Astrocyte of the spinal cord (primary cell): ENCODE data around the gene RECQL.

Experiments
- DNase-seq: peaks from one replicate; pipeline ENCODE4 v3.0.0; 2011; ENCODE audit warnings: low read depth, low spot score
- H3K4me3 ChIP-seq: 2 replicates; pipeline ENCODE4 v1.5.1; 2011; ENCODE audit warnings: low read depth, mild to moderate bottlenecking, low read length, moderate library complexity
- CTCF ChIP-seq: IDR thresholded peaks from 2 replicates; pipeline ENCODE4 v1.5.1; 2012; ENCODE audit warnings: low read depth, mild to moderate bottlenecking, low read length, inconsistent platforms
- in situ Hi-C: cut with HindIII; loops from 2 replicates; pipeline ENCODE4 v1.10.0; 2017; ENCODE audit warnings: low sequenced_read_pairs

The RECQL gene, protein sequence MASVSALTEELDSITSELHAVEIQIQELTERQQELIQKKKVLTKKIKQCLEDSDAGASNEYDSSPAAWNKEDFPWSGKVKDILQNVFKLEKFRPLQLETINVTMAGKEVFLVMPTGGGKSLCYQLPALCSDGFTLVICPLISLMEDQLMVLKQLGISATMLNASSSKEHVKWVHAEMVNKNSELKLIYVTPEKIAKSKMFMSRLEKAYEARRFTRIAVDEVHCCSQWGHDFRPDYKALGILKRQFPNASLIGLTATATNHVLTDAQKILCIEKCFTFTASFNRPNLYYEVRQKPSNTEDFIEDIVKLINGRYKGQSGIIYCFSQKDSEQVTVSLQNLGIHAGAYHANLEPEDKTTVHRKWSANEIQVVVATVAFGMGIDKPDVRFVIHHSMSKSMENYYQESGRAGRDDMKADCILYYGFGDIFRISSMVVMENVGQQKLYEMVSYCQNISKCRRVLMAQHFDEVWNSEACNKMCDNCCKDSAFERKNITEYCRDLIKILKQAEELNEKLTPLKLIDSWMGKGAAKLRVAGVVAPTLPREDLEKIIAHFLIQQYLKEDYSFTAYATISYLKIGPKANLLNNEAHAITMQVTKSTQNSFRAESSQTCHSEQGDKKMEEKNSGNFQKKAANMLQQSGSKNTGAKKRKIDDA

GRCh38 chr12:21501258-21502163 is at the start of gene RECQL, which contains the start of gene GOLT1B:
TSS of gene RECQL (minus strand) at chr12:21501635. CDS start at chr12:21499570, 2,065 bp downstream.
TSS of gene GOLT1B (plus strand) at chr12:21501789. CDS start at chr12:21501924, 135 bp downstream.
- DNase-seq, result peak; percentile 98
- no peak for TF ChIP-seq CTCF
- in situ Hi-C loops, result no loop called here

GRCh38 chr12:21547437-21547836 is 46.0 kb upstream of the RECQL start:
- TF ChIP-seq CTCF, result no peak
- DNase-seq, result no peak
- H3K4me3 ChIP-seq, result no peak overlapping the region
- in situ Hi-C loops, result no loop called here

More at GRCh38 chr12:21501258-21502163, at the start of gene RECQL, which contains the start of gene GOLT1B:
- H3K4me3 ChIP-seq, result peak within 1 kb of the TSS; percentile 80

GRCh38 chr12:21546716-21547115 is 45.3 kb upstream of the RECQL start:
- DNase-seq, result no peak
- no peak for TF ChIP-seq CTCF
- no peak overlapping the region for H3K4me3 ChIP-seq
- in situ Hi-C loops, result no loop called here

GRCh38 chr12:21545557-21545956 is 44.1 kb upstream of the RECQL start:
- TF ChIP-seq CTCF, result no peak
- DNase-seq, result no peak
- H3K4me3 ChIP-seq, result no peak overlapping the region
- in situ Hi-C loops, result no loop called here

DNA sequence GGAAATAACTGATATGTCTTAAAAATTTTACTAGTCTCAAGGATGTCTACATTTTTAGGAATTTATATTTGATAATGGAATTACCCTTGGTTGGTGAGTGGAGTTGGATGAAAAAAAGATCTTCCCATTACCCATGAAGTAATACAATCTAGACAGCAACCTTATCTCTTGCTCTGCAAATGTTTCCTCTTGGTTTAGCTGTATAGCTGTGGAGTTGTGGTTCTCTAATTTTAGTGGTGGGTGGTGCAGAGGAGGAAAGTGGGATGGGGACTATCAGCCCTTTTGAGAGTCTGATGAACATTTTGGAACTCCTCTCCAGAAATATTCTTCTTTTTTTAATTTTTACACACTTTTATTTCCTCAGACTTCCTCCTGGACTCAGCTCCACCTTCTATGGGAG is 41.7 kb upstream of the RECQL start:
- DNase-seq, result no peak
- no peak overlapping the region for H3K4me3 ChIP-seq
- in situ Hi-C loops, result no loop called here
- no peak for TF ChIP-seq CTCF

GRCh38 chr12:21542403-21542802 is 41.0 kb upstream of the RECQL start:
- no peak for TF ChIP-seq CTCF
- H3K4me3 ChIP-seq, result no peak overlapping the region
- DNase-seq, result no peak
- in situ Hi-C loops, result no loop called here
